ENCODE data around the gene RPS21. TPM values are rescaled to one million over a fixed set of nuclear protein-coding genes. Genes with fewer than 3 reads are reported as not detected.

Gene RPS21
- total RNA-seq, 2 donors from 2014 or later, result 1,109 to 1,318 TPM

- ATAC-seq (no peak), DNase-seq (ENCODE audit: low spot score) (peak; percentile 26)
- Mint-ChIP-seq H3K4me1 (ENCODE audit: low read depth in 2 of 2) (no peaks in the 10 kb centered on the region), H3K27me3 (no peaks in the 10 kb centered on the region), H3K9me3 (no peaks in the 10 kb centered on the region), H3K27ac (no peak overlapping the region), H3K36me3 (no peaks in the 10 kb centered on the region), H3K4me3 (no peak overlapping the region)
Measured at GRCh38 chr20:62357681-62358080, 29.2 kb upstream of the RPS21 start.

GRCh38 chr20:62358171-62359042 lies 28.5 kb upstream of the RPS21 start:
- H3K9me3 Mint-ChIP-seq, result no peaks in the 10 kb centered on the region

GRCh38 chr20:62359043-62359490 lies 27.8 kb upstream of the RPS21 start:
- DNase-seq (ENCODE audit: low spot score) (peak; percentile 53), ATAC-seq (no peak)
- no peaks in the 10 kb centered on the region for H3K27me3 Mint-ChIP-seq
- no peak overlapping the region for H3K4me3 Mint-ChIP-seq
- no peaks in the 10 kb centered on the region for H3K4me1 Mint-ChIP-seq (ENCODE audit: low read depth in 2 of 2)
- no peaks in the 10 kb centered on the region for H3K9me3 Mint-ChIP-seq
- no peaks in the 10 kb centered on the region for H3K36me3 Mint-ChIP-seq
- H3K27ac Mint-ChIP-seq, result no peak overlapping the region

More at GRCh38 chr20:62358171-62359042, 28.5 kb upstream of the RPS21 start:
- Mint-ChIP-seq H3K36me3 (no peaks in the 10 kb centered on the region), H3K4me3 (no peak overlapping the region), H3K27me3 (no peaks in the 10 kb centered on the region), H3K27ac (no peak overlapping the region), H3K4me1 (ENCODE audit: low read depth in 2 of 2) (no peaks in the 10 kb centered on the region)
- DNase-seq (ENCODE audit: low spot score) (peak; percentile 51), ATAC-seq (no peak)

- no peaks in the 10 kb centered on the region for H3K9me3 Mint-ChIP-seq
- H3K36me3 Mint-ChIP-seq, result no peaks in the 10 kb centered on the region
- H3K27ac Mint-ChIP-seq, result no peak overlapping the region
- H3K27me3 Mint-ChIP-seq, result no peaks in the 10 kb centered on the region
- H3K4me3 Mint-ChIP-seq, result no peak overlapping the region
- no peaks in the 10 kb centered on the region for H3K4me1 Mint-ChIP-seq (ENCODE audit: low read depth in 2 of 2)
- DNase-seq (ENCODE audit: low spot score), result peak; percentile 58
- ATAC-seq, result no peak
Measured at GRCh38 chr20:62359491-62360121, 27.3 kb upstream of the RPS21 start.

- Mint-ChIP-seq H3K4me3 (no peak overlapping the region), H3K27ac (no peak overlapping the region), H3K4me1 (ENCODE audit: low read depth in 2 of 2) (no peaks in the 10 kb centered on the region), H3K9me3 (no peaks in the 10 kb centered on the region), H3K36me3 (no peaks in the 10 kb centered on the region), H3K27me3 (peaks cover 0 to 5% of the 10 kb centered on the region in 2 donors)
- peak; percentile 49 for DNase-seq (ENCODE audit: low spot score)
- no peak for ATAC-seq
Measured at GRCh38 chr20:62360854-62361798, 25.8 kb upstream of the RPS21 start.

- Mint-ChIP-seq H3K4me1 (ENCODE audit: low read depth in 2 of 2) (no peaks in the 10 kb centered on the region), H3K36me3 (no peaks in the 10 kb centered on the region), H3K9me3 (no peaks in the 10 kb centered on the region), H3K27me3 (peaks cover 0 to 5% of the 10 kb centered on the region in 2 donors), H3K27ac (no peak overlapping the region), H3K4me3 (no peak overlapping the region)
- ATAC-seq (no peak), DNase-seq (ENCODE audit: low spot score) (peak; percentile 60)
Measured at GRCh38 chr20:62361799-62362589, 24.9 kb upstream of the RPS21 start.

- Mint-ChIP-seq H3K4me3 (no peak overlapping the region), H3K27ac (no peak overlapping the region), H3K9me3 (no peaks in the 10 kb centered on the region), H3K27me3 (peaks cover 0 to 5% of the 10 kb centered on the region in 2 donors), H3K36me3 (no peaks in the 10 kb centered on the region), H3K4me1 (ENCODE audit: low read depth in 2 of 2) (no peaks in the 10 kb centered on the region)
- no peak for DNase-seq (ENCODE audit: low spot score)
- ATAC-seq, result no peak
Measured at GRCh38 chr20:62362590-62362940, 24.3 kb upstream of the RPS21 start.

GRCh38 chr20:62362991-62363919 lies 23.6 kb upstream of the RPS21 start:
- H3K4me1 Mint-ChIP-seq (ENCODE audit: low read depth in 2 of 2), result no peaks in the 10 kb centered on the region
- H3K27ac Mint-ChIP-seq, result no peak overlapping the region
- DNase-seq (ENCODE audit: low spot score) (peak; percentile 50), ATAC-seq (no peak)
- H3K36me3 Mint-ChIP-seq, result no peaks in the 10 kb centered on the region
- H3K4me3 Mint-ChIP-seq, result no peak overlapping the region
- H3K9me3 Mint-ChIP-seq, result no peaks in the 10 kb centered on the region
- peaks cover 0 to 5% of the 10 kb centered on the region in 2 donors for H3K27me3 Mint-ChIP-seq

GRCh38 chr20:62363920-62364851 lies 22.7 kb upstream of the RPS21 start:
- no peaks in the 10 kb centered on the region for H3K36me3 Mint-ChIP-seq
- no peak for ATAC-seq
- H3K27me3 Mint-ChIP-seq, result peaks cover 0 to 5% of the 10 kb centered on the region in 2 donors
- DNase-seq (ENCODE audit: low spot score), result peak; percentile 44
- no peak overlapping the region for H3K4me3 Mint-ChIP-seq
- H3K9me3 Mint-ChIP-seq, result no peaks in the 10 kb centered on the region
- no peak overlapping the region for H3K27ac Mint-ChIP-seq
- no peaks in the 10 kb centered on the region for H3K4me1 Mint-ChIP-seq (ENCODE audit: low read depth in 2 of 2)

- H3K36me3 Mint-ChIP-seq, result no peaks in the 10 kb centered on the region
- no peaks in the 10 kb centered on the region for H3K4me1 Mint-ChIP-seq (ENCODE audit: low read depth in 2 of 2)
- peaks cover 0 to 8% of the 10 kb centered on the region in 2 donors for H3K27me3 Mint-ChIP-seq
- DNase-seq (ENCODE audit: low spot score) (peak; percentile 25), ATAC-seq (no peak)
- no peaks in the 10 kb centered on the region for H3K9me3 Mint-ChIP-seq
- H3K27ac Mint-ChIP-seq, result no peak overlapping the region
- no peak overlapping the region for H3K4me3 Mint-ChIP-seq
Measured at GRCh38 chr20:62364911-62365736, 21.8 kb upstream of the RPS21 start.
